NT2/D1 (cell line): ENCODE data around the gene SMIM36.

ENCODE experiments used
- SUZ12 ChIP-seq: IDR thresholded peaks from 2 replicates; pipeline ENCODE4 v1.6.1; 2011; ENCODE audit not compliant: insufficient read length, insufficient read depth; ENCODE audit errors: extremely low read depth
- YY1 ChIP-seq: IDR thresholded peaks from 2 replicates; pipeline ENCODE4 v1.6.1; 2011; ENCODE audit not compliant: insufficient read length, insufficient read depth

GRCh38 chr17:55462234-55462633 lies 49.0 kb downstream of the SMIM36 start:
- no peak for TF ChIP-seq SUZ12
- no peak for TF ChIP-seq YY1
